ENCODE results near the gene CREB5. TPM values are rescaled to one million over a fixed set of nuclear protein-coding genes. Genes with fewer than 3 reads are reported as not detected.

CREB5 gene
- total RNA-seq, 2 experiments from 2014 or later = not detected

DNA sequence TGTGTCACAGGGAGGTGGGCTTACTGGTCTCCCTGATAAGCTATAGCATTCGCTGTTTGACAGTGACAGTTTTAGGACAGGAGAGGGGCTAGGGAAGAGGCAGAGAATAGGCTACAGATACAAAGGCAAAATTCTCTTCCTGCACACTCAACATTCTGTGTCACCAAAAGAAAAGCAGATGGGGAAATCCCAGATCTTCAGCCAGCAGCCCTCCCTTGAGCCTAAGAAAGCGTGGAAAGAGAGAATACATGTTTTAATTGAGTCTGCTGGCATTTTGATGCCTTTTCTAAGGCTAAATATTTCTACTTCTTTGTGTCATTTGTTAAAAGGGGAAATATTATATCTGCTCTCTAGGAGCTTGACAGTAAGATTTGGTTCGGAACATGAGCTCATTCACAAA lies 298.8 kb downstream of the CREB5 start:
- Mint-ChIP-seq H3K27me3 (no peaks in the 10 kb centered on the region), H3K4me3 (no peak overlapping the region), H3K4me1 (no peaks in the 10 kb centered on the region), H3K9me3 (no peaks in the 10 kb centered on the region), H3K27ac (no peak overlapping the region), H3K36me3 (ENCODE audit: low read depth) (no peaks in the 10 kb centered on the region)
- POLR2A ChIA-PET = no interaction called here
- no peak for DNase-seq
- CTCF ChIA-PET = no interaction called here

DNA sequence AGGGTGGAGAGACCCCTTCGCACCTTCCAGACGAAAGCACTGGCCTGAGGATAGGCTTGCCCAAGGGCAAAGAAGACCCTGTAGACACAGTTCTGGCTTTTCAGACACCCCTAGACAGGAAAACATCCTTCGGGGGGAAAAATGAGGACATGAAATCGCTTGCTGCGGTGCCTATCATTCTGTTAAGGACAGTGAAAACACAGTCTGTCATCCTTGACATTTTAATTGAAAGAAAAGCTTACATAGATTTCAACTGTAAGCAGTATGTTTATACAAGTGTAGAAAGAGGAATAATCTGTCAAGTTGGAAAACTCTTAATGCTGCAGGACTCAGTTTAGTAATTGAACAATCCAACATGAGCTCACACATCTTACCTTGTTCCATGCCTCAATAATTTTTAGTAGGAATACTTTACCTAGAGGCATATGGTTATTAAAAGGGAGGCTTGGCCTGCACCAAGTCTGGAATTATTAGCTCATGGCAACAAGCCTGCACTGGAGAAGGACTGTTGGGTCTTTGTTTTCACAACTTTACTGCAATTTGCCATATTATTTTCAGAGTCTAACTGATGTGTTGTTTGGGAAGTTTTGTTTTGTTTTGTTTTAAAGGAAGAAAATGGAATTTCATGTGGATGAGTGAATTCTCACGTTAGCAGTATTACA lies 302.3 kb downstream of the CREB5 start:
- Mint-ChIP-seq H3K36me3 (ENCODE audit: low read depth) (no peaks in the 10 kb centered on the region), H3K27ac (no peak overlapping the region), H3K4me3 (no peak overlapping the region), H3K9me3 (no peaks in the 10 kb centered on the region), H3K27me3 (no peaks in the 10 kb centered on the region), H3K4me1 (no peaks in the 10 kb centered on the region)
- DNase-seq = no peak
- ChIA-PET POLR2A (no interaction called here), CTCF (no interaction called here)

DNA sequence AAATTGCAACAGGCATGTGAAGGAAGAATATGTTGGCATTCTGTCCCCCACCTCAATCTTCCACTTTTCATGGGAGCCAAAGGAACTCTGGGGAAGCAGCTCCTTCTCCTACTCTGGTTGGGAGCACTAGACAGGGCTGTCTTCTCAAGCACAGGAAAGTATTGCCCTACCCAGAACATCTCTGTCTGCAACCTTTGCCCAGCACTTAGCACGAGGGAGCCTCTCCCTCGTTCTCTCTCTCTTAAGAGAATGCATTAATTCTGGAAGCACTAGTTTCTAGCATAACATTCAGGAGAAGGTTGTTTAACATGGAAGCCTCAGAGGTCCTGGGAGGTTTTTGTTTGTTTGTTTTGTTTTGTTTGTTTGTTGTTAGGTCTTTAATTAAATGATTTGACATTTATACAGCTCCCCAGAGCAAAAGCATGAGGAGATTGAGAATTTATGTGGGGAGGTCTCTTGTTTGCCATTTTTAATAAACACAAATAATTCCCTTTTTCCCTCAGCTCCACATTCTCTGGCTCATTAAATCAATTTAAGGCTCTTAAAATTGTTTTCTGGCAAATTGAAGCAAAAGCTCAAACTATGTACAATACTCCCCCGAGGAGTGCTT lies 305.2 kb downstream of the CREB5 start:
- ChIA-PET CTCF (no interaction called here), POLR2A (no interaction called here)
- Mint-ChIP-seq H3K27me3 (no peaks in the 10 kb centered on the region), H3K36me3 (ENCODE audit: low read depth) (no peaks in the 10 kb centered on the region), H3K4me1 (no peaks in the 10 kb centered on the region), H3K4me3 (no peak overlapping the region), H3K9me3 (no peaks in the 10 kb centered on the region), H3K27ac (no peak overlapping the region)
- DNase-seq = no peak

DNA sequence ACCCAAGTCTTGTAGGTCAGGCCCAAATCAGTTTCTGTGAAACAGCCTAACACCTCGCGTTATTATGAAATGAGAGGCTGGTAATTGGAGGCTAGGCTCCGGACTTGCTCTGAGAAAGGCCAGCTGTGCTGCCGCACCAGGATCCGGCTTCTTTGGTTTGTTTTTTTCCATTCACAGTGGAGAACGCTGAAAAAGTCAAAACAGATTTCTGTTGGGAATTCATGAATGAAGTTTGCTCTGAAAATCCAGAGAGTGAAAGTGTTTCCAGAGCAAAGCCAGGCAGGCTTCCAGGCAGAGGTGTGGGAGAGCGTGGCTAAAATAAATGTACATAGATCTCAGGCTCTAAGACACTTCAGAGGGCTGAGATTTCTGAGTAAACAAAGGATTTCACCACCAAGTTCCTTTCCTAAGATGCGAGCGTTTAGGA lies 305.8 kb downstream of the CREB5 start:
- Mint-ChIP-seq H3K27ac (no peak overlapping the region), H3K36me3 (ENCODE audit: low read depth) (no peaks in the 10 kb centered on the region), H3K27me3 (no peaks in the 10 kb centered on the region), H3K9me3 (no peaks in the 10 kb centered on the region), H3K4me3 (no peak overlapping the region), H3K4me1 (no peaks in the 10 kb centered on the region)
- POLR2A ChIA-PET = no interaction called here
- CTCF ChIA-PET = no interaction called here
- no peak for DNase-seq

DNA sequence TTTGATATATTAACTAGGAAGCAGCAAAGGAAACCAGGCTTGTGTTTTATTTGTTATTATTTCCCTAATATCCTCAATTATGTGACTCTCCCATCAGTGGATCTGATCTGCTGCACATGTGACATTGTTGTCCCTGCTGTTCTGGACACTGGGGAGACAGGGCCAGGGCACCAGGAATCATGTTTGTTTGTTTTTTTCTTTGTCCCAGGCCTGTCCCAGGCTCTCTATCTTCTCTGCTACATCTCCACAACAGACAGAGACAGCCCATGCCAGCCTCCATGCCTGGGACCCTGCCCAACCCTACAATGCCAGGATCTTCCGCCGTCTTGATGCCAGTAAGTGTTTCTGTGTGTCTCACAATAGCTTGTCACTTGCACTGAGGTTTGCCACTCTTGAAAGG lies 306.2 kb downstream of the CREB5 start:
- Mint-ChIP-seq H3K4me3 (no peak overlapping the region), H3K27me3 (no peaks in the 10 kb centered on the region), H3K4me1 (no peaks in the 10 kb centered on the region), H3K27ac (no peak overlapping the region), H3K9me3 (no peaks in the 10 kb centered on the region), H3K36me3 (ENCODE audit: low read depth) (no peaks in the 10 kb centered on the region)
- POLR2A ChIA-PET = no interaction called here
- CTCF ChIA-PET = no interaction called here
- no peak for DNase-seq

DNA sequence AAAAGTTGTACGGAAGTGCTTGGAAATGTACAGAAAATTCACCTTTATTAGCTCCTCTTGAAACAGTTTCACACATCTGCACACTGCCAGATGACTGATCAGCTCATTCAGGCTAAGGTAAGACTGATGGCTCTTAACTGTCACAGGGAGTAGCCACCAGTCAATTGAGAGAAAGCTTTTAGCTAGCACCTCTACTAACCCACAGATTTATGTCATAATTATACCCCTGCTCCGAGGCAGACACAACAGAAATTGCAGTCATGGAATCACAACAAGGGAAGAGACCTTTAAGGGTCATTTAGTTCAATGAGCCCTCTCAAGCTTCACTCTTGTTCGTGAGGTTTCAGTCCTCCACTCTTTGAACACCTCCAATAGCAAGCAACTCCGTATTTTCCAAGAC lies 310.4 kb downstream of the CREB5 start:
- Mint-ChIP-seq H3K4me3 (no peak overlapping the region), H3K36me3 (ENCODE audit: low read depth) (no peaks in the 10 kb centered on the region), H3K9me3 (no peaks in the 10 kb centered on the region), H3K27ac (no peak overlapping the region), H3K4me1 (peaks cover 2% of the 10 kb centered on the region), H3K27me3 (no peaks in the 10 kb centered on the region)
- ChIA-PET CTCF (no interaction called here), POLR2A (no interaction called here)
- no peak for DNase-seq

DNA sequence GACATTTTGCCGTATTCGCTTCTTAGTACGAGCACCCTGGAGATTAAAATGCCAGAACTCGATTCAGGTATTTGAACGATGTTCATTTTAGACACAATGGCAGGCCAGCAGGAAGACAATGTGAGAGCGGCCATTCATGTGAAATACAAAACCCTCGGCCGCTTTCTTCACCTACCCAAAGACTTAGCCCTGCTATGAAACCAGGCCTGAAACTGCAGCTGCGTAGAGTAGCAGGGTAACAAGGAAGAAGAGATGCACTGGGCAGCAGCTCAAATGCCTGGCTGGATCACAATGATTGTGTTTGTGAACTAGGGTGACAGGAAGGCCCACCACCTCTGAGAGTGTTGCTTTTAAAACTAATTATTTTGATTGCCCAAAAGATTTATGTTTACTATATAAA lies 311.0 kb downstream of the CREB5 start:
- ChIA-PET POLR2A (no interaction called here), CTCF (no interaction called here)
- Mint-ChIP-seq H3K27me3 (no peaks in the 10 kb centered on the region), H3K4me1 (peaks cover 2% of the 10 kb centered on the region), H3K36me3 (ENCODE audit: low read depth) (no peaks in the 10 kb centered on the region), H3K27ac (no peak overlapping the region), H3K9me3 (no peaks in the 10 kb centered on the region), H3K4me3 (no peak overlapping the region)
- DNase-seq = no peak

DNA sequence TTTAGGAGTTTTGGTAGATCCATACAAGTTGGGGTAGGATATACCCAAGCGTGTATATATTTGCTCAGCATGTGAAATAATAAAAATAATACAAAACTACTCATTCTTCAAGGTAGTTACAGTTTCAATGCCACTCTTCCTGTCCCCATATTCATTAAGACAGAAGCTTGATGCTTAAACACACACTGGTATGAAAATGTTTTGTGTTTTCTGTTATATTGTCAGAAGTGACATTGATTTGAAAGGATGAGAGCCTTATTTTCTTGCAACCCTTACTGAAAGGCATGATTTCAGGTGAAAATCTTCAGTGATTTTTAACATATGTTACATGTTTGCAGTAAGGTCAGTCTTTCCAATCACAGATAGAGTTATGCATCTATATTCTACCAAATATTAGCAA lies 312.2 kb downstream of the CREB5 start:
- no peaks in the 10 kb centered on the region for H3K36me3 Mint-ChIP-seq (ENCODE audit: low read depth)
- H3K27ac Mint-ChIP-seq = no peak overlapping the region
- H3K4me1 Mint-ChIP-seq = peaks cover 2% of the 10 kb centered on the region
- H3K9me3 Mint-ChIP-seq = no peaks in the 10 kb centered on the region
- ChIA-PET POLR2A (no interaction called here), CTCF (no interaction called here)
- H3K4me3 Mint-ChIP-seq = no peak overlapping the region
- no peaks in the 10 kb centered on the region for H3K27me3 Mint-ChIP-seq
- no peak for DNase-seq

DNA sequence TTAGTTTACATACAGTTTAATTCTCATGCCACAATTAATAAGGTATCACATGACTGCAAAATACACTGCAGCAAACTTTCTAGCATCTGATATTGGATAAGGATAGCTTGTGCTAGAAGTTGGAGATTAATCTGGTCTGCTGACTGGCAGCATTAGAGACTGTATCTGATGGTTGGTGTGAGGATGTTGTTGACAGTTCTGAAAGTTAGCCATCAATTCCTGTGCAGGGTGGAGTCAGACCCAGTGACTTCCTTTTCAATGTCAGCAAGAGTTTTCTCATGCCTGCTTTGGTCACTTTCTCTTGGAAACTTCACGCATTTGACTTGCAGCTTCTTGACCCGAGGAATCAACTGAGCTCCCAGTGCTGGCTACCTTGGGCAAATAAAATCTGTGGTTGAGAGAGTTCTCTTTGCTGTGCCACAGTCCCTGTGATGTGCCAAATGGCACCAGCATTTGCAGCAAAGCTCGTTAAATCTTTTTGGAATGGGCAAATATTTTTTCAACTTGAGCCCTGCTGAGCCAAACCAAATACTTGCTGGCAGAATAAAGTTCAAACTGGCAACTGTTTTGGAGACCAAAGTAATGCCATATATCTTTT lies 312.8 kb downstream of the CREB5 start:
- Mint-ChIP-seq H3K4me1 (peaks cover 2% of the 10 kb centered on the region), H3K36me3 (ENCODE audit: low read depth) (no peaks in the 10 kb centered on the region)
- POLR2A ChIA-PET = no interaction called here

DNA sequence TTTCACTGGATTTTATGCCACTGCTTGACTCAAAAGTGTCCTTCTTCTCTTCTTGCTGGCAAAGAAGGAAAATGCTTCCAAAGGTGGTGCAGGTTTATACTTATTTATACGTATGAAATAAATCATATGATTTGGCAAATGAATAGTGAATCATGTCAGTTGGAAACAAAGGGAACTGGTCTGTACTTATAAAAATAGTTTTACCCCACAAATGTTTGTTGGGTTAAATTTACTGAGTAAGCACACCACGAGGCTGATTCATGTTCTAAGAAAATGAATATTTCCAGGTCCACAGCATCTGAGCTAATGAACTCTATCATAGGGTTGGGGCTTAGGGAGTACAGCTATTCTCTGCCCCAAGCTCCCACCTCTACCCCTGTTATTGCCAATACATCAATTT lies 313.6 kb downstream of the CREB5 start:
- Mint-ChIP-seq H3K36me3 (ENCODE audit: low read depth) (no peaks in the 10 kb centered on the region), H3K27me3 (no peaks in the 10 kb centered on the region), H3K27ac (no peak overlapping the region), H3K4me1 (peaks cover 2% of the 10 kb centered on the region), H3K4me3 (no peak overlapping the region), H3K9me3 (no peaks in the 10 kb centered on the region)
- ChIA-PET CTCF (no interaction called here), POLR2A (no interaction called here)
- no peak for DNase-seq

More for the DNA sequence above, 312.8 kb downstream of the CREB5 start:
- no peaks in the 10 kb centered on the region for H3K9me3 Mint-ChIP-seq
- H3K27ac Mint-ChIP-seq = no peak overlapping the region
- no peaks in the 10 kb centered on the region for H3K27me3 Mint-ChIP-seq
- no peak overlapping the region for H3K4me3 Mint-ChIP-seq
- DNase-seq = no peak
- CTCF ChIA-PET = no interaction called here

DNA sequence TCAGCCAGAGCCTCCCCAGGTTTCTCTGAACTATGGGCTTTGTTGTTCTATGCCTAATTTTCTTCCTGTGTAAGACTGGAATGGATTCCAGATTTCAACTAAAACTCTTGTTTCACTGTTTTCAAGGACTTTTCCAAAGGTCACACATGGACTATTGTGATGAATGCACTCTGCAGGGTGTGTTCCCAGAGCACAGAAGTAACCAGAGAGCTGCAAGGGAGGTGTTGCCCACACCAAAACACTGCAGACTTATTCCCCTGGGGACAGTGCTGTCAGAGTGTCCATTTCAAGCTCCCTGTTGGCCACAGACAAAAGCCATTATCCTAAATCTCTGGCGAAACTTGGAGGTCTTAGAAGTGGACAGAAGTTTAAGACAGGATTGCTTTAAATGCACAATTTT lies 314.2 kb downstream of the CREB5 start:
- no peak for DNase-seq
- no peaks in the 10 kb centered on the region for H3K27me3 Mint-ChIP-seq
- ChIA-PET CTCF (no interaction called here), POLR2A (no interaction called here)
- H3K27ac Mint-ChIP-seq = no peak overlapping the region
- H3K4me1 Mint-ChIP-seq = peaks cover 2% of the 10 kb centered on the region
- H3K4me3 Mint-ChIP-seq = no peak overlapping the region
- H3K36me3 Mint-ChIP-seq (ENCODE audit: low read depth) = no peaks in the 10 kb centered on the region
- H3K9me3 Mint-ChIP-seq = no peaks in the 10 kb centered on the region

DNA sequence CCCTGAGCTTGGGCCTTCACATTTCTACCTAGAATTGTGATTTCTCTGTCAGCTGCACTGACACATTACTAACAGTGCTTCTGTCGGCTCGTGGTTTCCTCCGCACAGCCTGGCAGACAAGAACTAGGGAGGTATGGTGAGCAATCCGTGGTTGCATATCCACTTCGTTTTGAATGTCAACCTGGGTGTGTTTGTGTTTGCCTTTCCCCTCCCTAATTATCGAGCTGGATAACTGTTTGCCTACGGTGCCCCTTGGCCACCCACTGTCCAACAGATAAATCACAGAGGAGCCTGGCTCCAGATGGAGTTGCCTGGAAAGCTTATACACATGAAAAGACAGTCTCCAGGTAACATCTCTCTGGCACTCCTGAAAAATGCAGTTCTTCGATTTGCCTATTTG lies 317.0 kb downstream of the CREB5 start:
- Mint-ChIP-seq H3K4me1 (peaks cover 2% of the 10 kb centered on the region), H3K27me3 (no peaks in the 10 kb centered on the region), H3K27ac (no peak overlapping the region), H3K36me3 (ENCODE audit: low read depth) (no peaks in the 10 kb centered on the region), H3K9me3 (no peaks in the 10 kb centered on the region), H3K4me3 (no peak overlapping the region)
- ChIA-PET CTCF (no interaction called here), POLR2A (no interaction called here)
- DNase-seq = no peak

DNA sequence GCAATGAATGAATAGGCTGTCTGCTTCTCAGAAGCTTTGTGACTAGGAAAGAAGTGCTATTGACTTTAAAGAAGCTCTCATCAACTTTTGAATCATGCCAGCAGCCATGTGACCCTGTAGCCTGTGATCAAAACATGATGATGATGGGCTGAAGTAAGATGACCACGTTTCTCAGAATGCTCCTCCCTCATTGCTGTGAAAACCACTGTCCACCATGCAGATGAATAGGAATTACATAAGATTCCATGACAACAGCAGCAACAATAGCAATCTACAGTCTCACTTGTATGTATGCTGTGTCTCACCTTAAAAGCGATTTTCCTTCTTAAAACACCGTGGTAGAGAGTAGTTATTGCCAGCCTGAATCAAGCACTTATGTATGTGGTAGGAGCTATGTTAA lies 317.4 kb downstream of the CREB5 start:
- no peak overlapping the region for H3K27ac Mint-ChIP-seq
- POLR2A ChIA-PET = no interaction called here
- H3K4me3 Mint-ChIP-seq = no peak overlapping the region
- DNase-seq = no peak
- H3K27me3 Mint-ChIP-seq = no peaks in the 10 kb centered on the region
- peaks cover 2% of the 10 kb centered on the region for H3K4me1 Mint-ChIP-seq
- no peaks in the 10 kb centered on the region for H3K36me3 Mint-ChIP-seq (ENCODE audit: low read depth)
- CTCF ChIA-PET = no interaction called here
- no peaks in the 10 kb centered on the region for H3K9me3 Mint-ChIP-seq

DNA sequence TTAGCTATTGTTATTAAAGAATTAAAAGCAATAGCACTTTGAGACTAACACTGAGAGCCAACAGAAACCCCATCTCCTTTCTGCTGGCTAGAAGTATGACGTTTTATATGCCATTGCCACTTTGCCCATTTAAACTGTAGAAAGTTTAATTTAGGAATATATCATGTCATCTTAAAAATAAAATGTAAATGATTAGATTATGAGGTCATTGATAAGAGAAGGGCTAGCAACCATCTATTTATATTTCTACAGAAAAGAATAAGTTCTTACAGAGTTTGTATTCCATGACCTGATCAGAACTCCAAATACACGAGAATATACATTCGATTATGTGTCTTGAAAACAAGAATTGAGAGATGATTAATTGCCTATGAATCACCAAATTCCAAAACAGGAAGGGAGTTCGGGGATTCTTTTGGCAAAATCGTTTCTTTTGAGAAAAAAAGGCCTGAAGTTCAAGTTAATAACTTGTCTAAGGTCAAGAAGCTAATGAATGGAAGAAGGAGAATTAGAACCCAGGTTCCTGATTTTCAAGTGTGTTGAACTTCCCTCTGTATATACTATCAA lies 318.9 kb downstream of the CREB5 start:
- Mint-ChIP-seq H3K36me3 (ENCODE audit: low read depth) (no peaks in the 10 kb centered on the region), H3K4me3 (no peak overlapping the region), H3K27ac (no peak overlapping the region), H3K27me3 (no peaks in the 10 kb centered on the region), H3K4me1 (no peaks in the 10 kb centered on the region), H3K9me3 (no peaks in the 10 kb centered on the region)
- DNase-seq = no peak
- CTCF ChIA-PET = no interaction called here
- POLR2A ChIA-PET = no interaction called here
